H1 (cell line): ENCODE data around the gene COPZ1. TPM values are rescaled to one million over a fixed set of nuclear protein-coding genes. Genes with fewer than 3 reads are reported as not detected.

ENCODE experiments used
- CTCF ChIA-PET: fragments of 300-600 bp; sonication (Branson Sonifier 250); formaldehyde crosslinking; loops from one replicate; lab custom pipeline; 2021; ENCODE audit not compliant: partially characterized antibody; lab: Charles Lee
- POLR2A ChIA-PET: fragments of 300-600 bp; sonication (Branson Sonifier 250); formaldehyde crosslinking; loops from one replicate; lab custom pipeline; 2021; ENCODE audit warnings: inconsistent platforms; ENCODE audit not compliant: partially characterized antibody; lab: Charles Lee
- DNase-seq, 2 experiments: peaks; one replicate each; pipeline versions ENCODE4 v3.0.0 to v3.0.0-alpha.2; 2010 to 2022; ENCODE audit warnings: low spot score in 2 of 2, low read depth in 1 of 2, mixed read lengths in 1 of 2
- FAIRE-seq: peaks from 2 replicates; lab custom pipeline; 2011; peaks lifted over from hg19 to GRCh38; lab: Jason Lieb, UNC
- H2AFZ ChIP-seq: 2 replicates; pipeline ENCODE4 v1.8.1; 2012; ENCODE audit warnings: low read length, inconsistent platforms
- H2AK5ac ChIP-seq: 2 replicates; pipeline ENCODE4 v1.6.1; 2013; ENCODE audit warnings: low read depth, low read length
- H2BK120ac ChIP-seq: replicated peaks from 2 replicates; pipeline ENCODE3; 2013; ENCODE audit warnings: low read depth, low read length, inconsistent platforms
- H2BK12ac ChIP-seq: 2 replicates; pipeline ENCODE4 v1.6.1; 2013; ENCODE audit warnings: low read depth, low read length
- H2BK15ac ChIP-seq: 2 replicates; pipeline ENCODE4 v1.6.1; 2013; ENCODE audit warnings: low read length
- H2BK20ac ChIP-seq: 2 replicates; pipeline ENCODE4 v1.6.1; 2013; ENCODE audit warnings: low read length
- H2BK5ac ChIP-seq: 2 replicates; pipeline ENCODE4 v1.6.1; 2013; ENCODE audit warnings: low read depth, low read length
- H3K14ac ChIP-seq: 2 replicates; pipeline ENCODE4 v1.6.1; 2013; ENCODE audit warnings: inconsistent platforms; ENCODE audit not compliant: insufficient read length
- H3K18ac ChIP-seq: 2 replicates; pipeline ENCODE4 v1.6.1; 2013; ENCODE audit warnings: low read length; ENCODE audit errors: extremely low read depth
- H3K23ac ChIP-seq: 2 replicates; pipeline ENCODE4 v1.6.1; 2013; ENCODE audit warnings: inconsistent platforms; ENCODE audit not compliant: insufficient read length
- H3K23me2 ChIP-seq: 2 replicates; pipeline ENCODE4 v1.6.1; 2013; ENCODE audit warnings: low read depth, low read length
- H3K27ac ChIP-seq: 2 replicates; pipeline ENCODE4 v1.6.1; 2011; ENCODE audit warnings: low read depth, low read length, inconsistent platforms
- H3K27me3 ChIP-seq, 4 experiments: replicated peaks in 1 of 4; 1 replicate in 1 of 4; 2 replicates in 3 of 4; pipeline versions ENCODE4 v1.6.1 to v1.8.1; 2011 to 2013; ENCODE audit warnings: low read length in 3 of 4, mild to moderate bottlenecking in 3 of 4, inconsistent platforms in 2 of 4, mixed read lengths in 2 of 4, moderate library complexity in 1 of 4; ENCODE audit not compliant: control insufficient read depth in 3 of 4, insufficient read depth in 3 of 4; ENCODE audit errors: extremely low read depth in 1 of 4
- H3K36me3 ChIP-seq, 4 experiments: 2 replicates each; pipeline versions ENCODE4 v1.6.1 to v1.8.1; 2011 to 2013; ENCODE audit warnings: mild to moderate bottlenecking in 4 of 4, low read length in 3 of 4, moderate library complexity in 2 of 4, control low read depth in 1 of 4, inconsistent platforms in 1 of 4; ENCODE audit not compliant: insufficient read depth in 4 of 4, control insufficient read depth in 2 of 4
- H3K4ac ChIP-seq: replicated peaks from 2 replicates; pipeline ENCODE3; 2013; ENCODE audit warnings: low read length, low read depth, mixed read lengths, inconsistent platforms; ENCODE audit not compliant: insufficient read length
- H3K4me1 ChIP-seq, 4 experiments: replicated peaks in 1 of 4; 1 replicate in 1 of 4; 2 replicates in 3 of 4; pipeline versions ENCODE4 v1.6.1 to v1.8.1; 2011 to 2013; ENCODE audit warnings: low read length in 3 of 4, inconsistent platforms in 2 of 4, mixed read lengths in 1 of 4; ENCODE audit not compliant: insufficient read depth in 4 of 4, control insufficient read depth in 3 of 4
- H3K4me2 ChIP-seq, 2 experiments: 2 replicates each; pipeline versions ENCODE4 v1.6.1 to v1.8.1; 2011 to 2013; ENCODE audit warnings: low read depth in 2 of 2, low read length in 2 of 2, control low read depth in 1 of 2, inconsistent platforms in 1 of 2, mild to moderate bottlenecking in 1 of 2; ENCODE audit not compliant: insufficient read depth in 1 of 2
- H3K4me3 ChIP-seq, 4 experiments: fragments of 200-600, 300-600 bp in 1 of 4; sonication (generic), shearing (Covaris generic), sonication (Bioruptor Twin) in 1 of 4; 2 replicates each; pipeline versions ENCODE4 v1.5.1 to v1.8.1; 2011 to 2016; ENCODE audit warnings: low read length in 4 of 4, low read depth in 3 of 4, control low read depth in 2 of 4, inconsistent platforms in 2 of 4, mild to moderate bottlenecking in 2 of 4, mixed read lengths in 1 of 4, moderate library complexity in 1 of 4; ENCODE audit not compliant: insufficient read depth in 2 of 4; ENCODE audit errors: extremely low read depth in 1 of 4
- H3K56ac ChIP-seq: replicated peaks from 2 replicates; pipeline ENCODE3; 2013; ENCODE audit warnings: low read depth, mild to moderate bottlenecking, mixed read lengths, low read length, inconsistent platforms; ENCODE audit not compliant: insufficient read length
- H3K79me1 ChIP-seq: 2 replicates; pipeline ENCODE4 v1.6.1; 2013; ENCODE audit warnings: low read depth, low read length, control low read depth
- H3K79me2 ChIP-seq, 2 experiments: 2 replicates each; pipeline versions ENCODE4 v1.6.1 to v1.8.1; 2012 to 2013; ENCODE audit warnings: low read length in 2 of 2, mild to moderate bottlenecking in 2 of 2, inconsistent platforms in 1 of 2; ENCODE audit not compliant: insufficient read depth in 2 of 2, control insufficient read depth in 1 of 2
- H3K9ac ChIP-seq, 4 experiments: replicated peaks in 1 of 4; 1 replicate in 1 of 4; 2 replicates in 3 of 4; pipeline versions ENCODE4 v1.6.1 to v1.8.1; 2011 to 2013; ENCODE audit warnings: low read depth in 3 of 4, low read length in 3 of 4, control low read depth in 2 of 4, mild to moderate bottlenecking in 2 of 4, moderate library complexity in 2 of 4, inconsistent platforms in 1 of 4; ENCODE audit errors: extremely low read depth in 1 of 4
- H3K9me3 ChIP-seq, 2 experiments: 2 replicates each; pipeline versions ENCODE4 v1.6.1 to v1.8.1; 2012 to 2013; ENCODE audit warnings: mild to moderate bottlenecking in 2 of 2, moderate library complexity in 2 of 2, control low read depth in 1 of 2, inconsistent platforms in 1 of 2, low read depth in 1 of 2, low read length in 1 of 2, mixed read lengths in 1 of 2; ENCODE audit not compliant: insufficient read depth in 2 of 2
- H4K20me1 ChIP-seq, 2 experiments: replicated peaks in 1 of 2; 2 replicates each; pipeline versions ENCODE3 to v1.8.1; 2011 to 2013; ENCODE audit warnings: inconsistent platforms in 2 of 2, low read length in 2 of 2, mild to moderate bottlenecking in 1 of 2; ENCODE audit not compliant: insufficient read depth in 2 of 2, control insufficient read depth in 1 of 2
- H4K5ac ChIP-seq: 2 replicates; pipeline ENCODE4 v1.6.1; 2013; ENCODE audit warnings: low read length, low read depth, mixed read lengths, inconsistent platforms; ENCODE audit not compliant: insufficient read length
- H4K8ac ChIP-seq: 2 replicates; pipeline ENCODE4 v1.8.0; 2013; ENCODE audit warnings: mild to moderate bottlenecking, moderate library complexity, low read length, inconsistent platforms; ENCODE audit not compliant: insufficient read depth; ENCODE audit errors: extremely low read depth
- H4K91ac ChIP-seq: replicated peaks from 2 replicates; pipeline ENCODE3; 2013; ENCODE audit warnings: low read length, mixed read lengths, inconsistent platforms; ENCODE audit not compliant: insufficient read length
- HDAC2 ChIP-seq, 2 experiments: fragments of 300-600 bp in 1 of 2; sonication (generic) in 1 of 2; IDR thresholded peaks; 2 replicates each; pipeline ENCODE4 v1.6.1; 2011 to 2012; ENCODE audit warnings: low read depth in 2 of 2, low read length in 2 of 2, mild to moderate bottlenecking in 2 of 2, moderate library complexity in 2 of 2, borderline replicate concordance in 1 of 2, inconsistent platforms in 1 of 2
- JUND ChIP-seq: IDR thresholded peaks from 2 replicates; pipeline ENCODE4 v1.6.1; 2011; ENCODE audit warnings: mild to moderate bottlenecking, improper control_type of control experiment, low read length
- NANOG ChIP-seq: IDR thresholded peaks from 2 replicates; pipeline ENCODE4 v1.6.1; 2011; ENCODE audit warnings: low read length, low read depth, mild to moderate bottlenecking, inconsistent platforms; ENCODE audit not compliant: insufficient read depth, poor library complexity, severe bottlenecking
- POU5F1 ChIP-seq: IDR thresholded peaks from 2 replicates; pipeline ENCODE4 v1.6.1; 2011; ENCODE audit warnings: low read depth, mild to moderate bottlenecking, low read length, moderate library complexity
- RNF2 ChIP-seq: fragments of 200-900, 300-1000 bp; sonication (generic); IDR thresholded peaks from 2 replicates; pipeline ENCODE4 v1.7.1; 2016; ENCODE audit warnings: borderline replicate concordance, low read depth, mild to moderate bottlenecking, antibody characterized with exemption, low read length; ENCODE audit not compliant: poor library complexity, severe bottlenecking; ENCODE audit errors: missing control alignments
- SIX5 ChIP-seq: IDR thresholded peaks from 2 replicates; pipeline ENCODE4 v1.6.1; 2011; ENCODE audit warnings: mild to moderate bottlenecking, low read depth, low read length
- SUZ12 ChIP-seq: fragments of 200-600 bp; sonication (generic); IDR thresholded peaks from 2 replicates; pipeline ENCODE4 v1.6.1; 2012; ENCODE audit warnings: mild to moderate bottlenecking, inconsistent platforms, low read length, moderate library complexity, mixed read lengths
- WGBS, 2 experiments: shearing (Covaris generic) in 1 of 2; methylation state at CpG; one replicate each; pipeline versions ENCODE4 v1.1.6 to v1.1.7; 2013 to 2015; ENCODE audit warnings: low lambda C conversion rate in 2 of 2, mixed read lengths in 2 of 2, inconsistent platforms in 1 of 2, low coverage in 1 of 2, missing lambda C conversion rate in 1 of 2; ENCODE audit not compliant: insufficient replicate concordance in 2 of 2, insufficient coverage in 1 of 2, insufficient read length in 1 of 2; ENCODE audit errors: extremely low coverage in 1 of 2, missing lambda C conversion rate in 1 of 2; 5-methylcytosine and 5-hydroxymethylcytosine counted together
- polyA plus RNA-seq, 7 experiments: library from polyadenylated mRNA; depleted of rRNA in 3 of 7; stranded (reverse) in 5 of 7; unstranded in 2 of 7; fragments of >200 nt in 5 of 7; fragments of 200-250 nt in 2 of 7; gene quantifications; 1 replicate in 5 of 7; 2 replicates in 1 of 7; 4 replicates in 1 of 7; pipeline versions ENCODE4 v1.2.1 to v1.2.3, GENCODE V29; 2011 to 2013; ENCODE audit warnings: missing spikeins in 2 of 7, mixed read lengths in 2 of 7
- total RNA-seq: library from RNA; stranded (reverse); fragmentation: NEBNext Ultra II Directional; extraction: Animal tissue kit (Norgen Biotek cat#: 25700); gene quantifications from 2 replicates; pipeline ENCODE4 v1.2.1, GENCODE V29; 2021
- TF ChIP-seq, protein P1 (sequence below): IDR thresholded peaks from 2 replicates; pipeline ENCODE4 v1.6.1; 2011; ENCODE audit warnings: low read depth, mild to moderate bottlenecking, low read length; ENCODE audit not compliant: insufficient read depth
- TF ChIP-seq, protein P2 (sequence below): IDR thresholded peaks from 2 replicates; pipeline ENCODE4 v1.6.1; 2012; ENCODE audit warnings: inconsistent platforms

The COPZ1 gene
- total and polyA plus RNA-seq, 2 of the 8 experiments (the other 6 are each of a cell fraction or from before 2014, with no cell fraction given), result 103 to 133 TPM

DNA sequence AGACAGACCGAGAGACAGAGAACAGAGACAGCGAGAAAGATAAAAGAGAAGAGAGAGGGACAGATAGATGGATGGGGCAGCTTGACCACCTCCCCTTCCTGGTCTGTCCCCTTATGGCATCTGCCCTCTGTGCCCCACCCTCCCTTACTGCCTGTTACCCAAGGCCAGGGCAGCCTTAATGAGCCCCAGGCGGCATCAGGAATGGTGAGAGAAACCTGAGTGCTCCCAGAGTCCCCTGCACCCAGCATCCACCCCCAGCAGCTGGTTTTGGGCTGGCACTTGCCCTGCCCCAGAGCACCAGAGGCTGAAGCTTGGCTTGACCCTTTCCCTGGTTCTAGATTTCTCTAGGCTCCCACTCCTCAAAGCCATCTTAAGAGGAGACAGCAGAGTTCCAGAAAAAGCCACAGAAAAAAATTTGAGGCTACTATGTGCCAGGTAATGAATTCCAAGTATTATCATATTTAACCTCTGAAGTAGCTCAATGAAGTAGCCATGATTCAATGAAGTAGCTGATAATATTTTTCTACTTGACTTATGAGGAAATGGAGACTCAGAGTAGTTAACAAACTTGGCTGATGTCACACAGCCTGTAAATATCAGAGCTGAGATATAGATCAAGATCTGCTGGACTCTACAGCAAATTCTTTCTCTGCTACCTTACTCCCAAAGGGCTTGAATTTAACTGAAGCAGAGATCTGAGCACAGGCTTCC is 61.6 kb downstream of the COPZ1 start:
- Histone ChIP-seq H3K27ac (peak overlapping the region; percentile 12; the same call in 1 of the 2 replicates), H2AFZ (no peak overlapping the region), H3K4me3 (0 out of 8 replicates have a peak overlapping the region, but pooled peaks of 1 of the 4 experiments have one; percentile 13), H3K4me2 (peak overlapping the region; percentile 72 to 76; a peak in 3 of 4 replicates), H2BK120ac (peak overlapping the region; percentile 17), H3K4me1 (peaks cover 48 to 58% (median 51%) of the 10 kb centered on the region in 4 experiments), H4K5ac (no peak overlapping the region), H3K56ac (no peak overlapping the region), H3K4ac (no peak overlapping the region), H3K18ac (peak overlapping the region; percentile 93; the same call in 1 of the 2 replicates), H2BK20ac (peak overlapping the region; percentile 95), H2AK5ac (peak overlapping the region; percentile 85), H3K9me3 (no peaks in the 10 kb centered on the region), H3K79me2 (no peaks in the 10 kb centered on the region), H3K23ac (no peak overlapping the region), H2BK12ac (peak overlapping the region; percentile 94; the same call in 1 of the 2 replicates), H3K14ac (no peak overlapping the region), H3K9ac (no peak overlapping the region), H4K8ac (no peak overlapping the region), H3K27me3 (no peaks in the 10 kb centered on the region), H2BK5ac (0 out of 2 replicates have a peak overlapping the region, but pooled peaks have one; percentile 27), H4K91ac (peak overlapping the region; percentile 37), H4K20me1 (peaks cover 0 to 4% of the 10 kb centered on the region in 2 experiments), H2BK15ac (no peak overlapping the region), H3K79me1 (0 out of 2 replicates have a peak, but pooled peaks cover 3% of the 10 kb centered on the region), H3K36me3 (peaks cover 0 to 4% (median 2%) of the 10 kb centered on the region in 4 experiments; a peak in 2 of 8 replicates), H3K23me2 (peaks cover 14% of the 10 kb centered on the region)
- FAIRE-seq, result no peak
- POLR2A ChIA-PET, result interaction anchor here (0.9 to 1.5 kb wide), 6 partner anchors 9 to 128 kb away, joined by 3 to 16 read pairs (median 4); partner anchors contain the start of genes CBX5 and HNRNPA1
- CTCF ChIA-PET, result interaction anchor here (0.7 to 10.5 kb wide), 17 partner anchors 8 to 363 kb away, joined by 3 to 168 read pairs (median 5); partner anchors contain the start of gene COPZ1
- DNase-seq, result no peak
- WGBS, 2 experiments, result 80% methylated on average over 3 of the region's 3 CpGs; no CpG with 5 or more reads in 1 of the 2 experiments
- TF ChIP-seq RNF2 (no peak), POU5F1 (no peak), SIX5 (no peak), SUZ12 (no peak), JUND (no peak), HDAC2 (IDR thresholded peaks at IDR 0.05; ENCODE audit: borderline replicate concordance in 1 of 2, low read depth in 2 of 2, low read length in 2 of 2) (no peak), NANOG (no peak)
- TF ChIP-seq, protein P1, sequence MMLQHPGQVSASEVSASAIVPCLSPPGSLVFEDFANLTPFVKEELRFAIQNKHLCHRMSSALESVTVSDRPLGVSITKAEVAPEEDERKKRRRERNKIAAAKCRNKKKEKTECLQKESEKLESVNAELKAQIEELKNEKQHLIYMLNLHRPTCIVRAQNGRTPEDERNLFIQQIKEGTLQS, result no peak
- TF ChIP-seq, protein P2, sequence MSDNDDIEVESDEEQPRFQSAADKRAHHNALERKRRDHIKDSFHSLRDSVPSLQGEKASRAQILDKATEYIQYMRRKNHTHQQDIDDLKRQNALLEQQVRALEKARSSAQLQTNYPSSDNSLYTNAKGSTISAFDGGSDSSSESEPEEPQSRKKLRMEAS, result no peak
